Stimulated activated CD4-positive, alpha-beta T cell treated with anti-CD3 and anti-CD28 coated beads, Interleukin-12 subunit alpha, Interleukin-12 subunit beta, amount 100 ng/mL, for 48 hours (primary cell): Measurements from ENCODE around the gene SCP2D1.

Source experiments
- DNase-seq, 3 donors: peaks; one replicate each; pipeline ENCODE4 v3.0.0-alpha.2; 2020; ENCODE audit warnings: low read depth in 2 of 3, low spot score in 1 of 3

The SCP2D1 gene

DNA sequence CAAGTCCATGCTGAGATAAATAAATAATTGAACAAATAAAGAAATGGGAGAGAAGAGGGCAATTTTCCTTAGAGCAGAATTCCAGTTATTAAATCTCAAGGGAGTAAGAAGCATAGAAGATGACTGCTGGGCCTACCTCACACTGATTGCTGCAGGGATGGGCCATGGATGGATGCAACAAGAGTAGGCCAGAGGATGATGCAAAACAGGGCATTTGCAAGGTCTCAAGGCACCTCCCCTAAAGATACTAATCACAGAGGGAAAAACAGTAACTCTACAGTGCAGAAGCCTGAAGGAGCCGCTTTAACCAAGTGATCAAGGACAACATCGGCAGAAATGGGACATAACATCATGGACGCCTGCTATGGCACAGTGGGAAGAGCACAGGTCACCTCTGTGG is 1.7 kb upstream of the SCP2D1 start:
- no peak for DNase-seq

DNA sequence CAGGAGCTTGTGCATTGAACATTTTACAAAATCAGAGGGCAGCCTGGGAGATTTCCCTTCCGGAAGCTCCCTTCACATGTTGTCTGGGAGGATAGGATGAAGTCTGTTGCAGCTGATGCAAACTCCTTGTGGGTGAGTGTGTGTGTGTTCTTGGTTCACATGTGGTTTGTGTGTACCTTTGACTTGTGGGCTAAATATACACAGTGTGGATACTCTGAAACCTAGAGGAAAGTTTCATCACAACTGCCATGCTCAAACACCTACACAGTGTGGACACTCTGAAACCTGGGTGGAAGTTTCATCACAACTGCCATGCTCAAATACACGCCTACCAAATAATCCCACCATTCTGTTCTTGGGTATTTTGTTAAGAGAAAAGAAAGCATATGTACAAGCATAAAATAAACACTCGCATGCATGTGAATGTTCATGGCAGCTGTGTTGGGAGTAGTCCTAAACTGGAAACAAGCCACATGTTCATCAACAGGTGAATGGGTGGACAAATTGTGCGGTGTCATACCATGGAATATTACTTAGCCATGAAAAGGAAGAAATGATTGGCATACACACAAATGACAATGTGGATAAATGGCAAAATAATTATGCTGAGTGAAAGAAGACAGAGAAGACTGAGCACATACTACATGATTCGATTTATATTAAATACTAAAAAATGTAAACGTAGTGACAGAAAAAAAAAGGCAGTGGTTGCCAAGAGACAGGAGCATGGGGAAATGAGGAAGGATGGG is 1.8 kb downstream of the SCP2D1 start:
- no peak for DNase-seq

DNA sequence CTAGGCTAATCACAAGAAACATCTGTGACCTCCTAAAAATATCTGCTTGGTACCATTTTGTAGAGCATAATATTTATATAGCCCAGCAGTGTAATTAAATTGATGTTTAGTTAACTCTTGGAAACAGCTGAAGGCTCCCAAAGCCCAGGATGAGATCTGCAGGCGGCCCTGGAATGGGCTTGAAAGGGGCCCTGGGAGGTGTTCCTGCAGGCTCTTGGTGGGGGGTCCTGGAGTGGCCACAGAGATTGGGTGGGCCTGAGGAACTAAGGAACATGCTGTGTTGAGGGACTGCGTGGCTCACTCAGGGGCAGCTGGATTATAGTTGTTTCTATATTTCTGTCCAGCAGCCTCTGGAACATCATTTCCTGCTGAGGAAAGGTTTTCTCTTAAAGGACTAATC is 9.2 kb downstream of the SCP2D1 start:
- DNase-seq, result no peak

DNA sequence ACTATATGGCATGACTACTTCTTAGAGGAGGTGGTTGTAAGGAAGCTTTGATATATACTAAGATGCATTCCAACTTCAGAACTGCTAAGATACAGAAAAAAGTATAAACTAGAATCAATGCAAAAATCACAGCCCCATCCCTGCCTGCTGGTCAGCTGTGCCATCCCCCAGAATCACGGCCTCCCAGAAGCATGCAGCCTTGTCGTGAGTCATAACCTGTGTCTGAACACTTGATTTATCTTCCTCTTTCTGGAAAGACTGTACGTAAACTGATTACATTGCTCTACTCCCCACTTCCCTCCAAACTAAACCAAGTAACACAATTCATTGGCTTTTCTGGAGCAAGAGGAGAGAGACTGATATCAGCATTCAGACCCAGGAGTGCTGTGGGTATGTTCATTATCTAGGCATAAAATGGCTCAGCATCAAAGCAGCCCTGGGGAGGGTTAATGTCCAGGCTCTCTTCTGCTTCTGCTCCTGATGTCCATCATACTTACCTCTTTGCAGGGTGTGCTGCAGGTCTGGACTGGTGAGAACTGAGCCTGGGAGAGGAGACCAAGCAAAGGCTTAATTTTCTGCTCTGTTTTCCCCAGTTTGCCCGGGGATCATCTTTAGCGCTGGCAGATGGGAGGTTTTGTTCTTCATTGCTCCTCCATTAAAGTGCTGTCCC is 18.4 kb downstream of the SCP2D1 start:
- no peak for DNase-seq

DNA sequence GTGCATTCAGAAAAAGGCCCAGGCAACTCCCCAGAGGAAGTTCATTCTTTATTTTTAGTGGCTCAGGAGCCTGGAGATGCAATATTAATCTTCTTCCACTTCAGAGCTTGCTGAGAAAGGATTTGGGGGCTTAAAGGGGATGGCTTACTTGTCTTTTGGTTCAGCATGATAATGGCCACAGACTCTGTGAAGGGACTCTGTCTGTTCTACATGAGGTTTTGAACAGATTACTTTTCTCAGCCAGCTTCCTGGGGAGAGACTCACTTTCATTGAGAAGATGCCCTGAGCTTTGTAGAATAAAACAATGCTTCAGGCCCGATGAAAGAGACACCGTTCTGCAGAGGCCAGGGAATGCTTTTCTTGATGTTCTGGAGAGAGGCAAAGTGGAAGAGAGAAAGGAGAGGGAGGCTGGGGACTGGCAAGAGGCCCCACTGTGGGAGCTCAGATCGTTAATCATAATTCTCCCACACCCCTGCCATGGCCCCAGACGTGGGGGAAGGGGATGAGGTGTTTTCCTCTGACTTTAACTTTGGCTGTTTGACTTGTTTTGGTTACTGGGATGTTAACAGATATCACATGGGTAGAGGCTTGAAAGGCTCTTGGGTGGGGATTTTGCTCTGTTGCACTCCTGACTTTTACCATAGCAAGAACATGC is 19.1 kb downstream of the SCP2D1 start:
- no peak for DNase-seq

DNA sequence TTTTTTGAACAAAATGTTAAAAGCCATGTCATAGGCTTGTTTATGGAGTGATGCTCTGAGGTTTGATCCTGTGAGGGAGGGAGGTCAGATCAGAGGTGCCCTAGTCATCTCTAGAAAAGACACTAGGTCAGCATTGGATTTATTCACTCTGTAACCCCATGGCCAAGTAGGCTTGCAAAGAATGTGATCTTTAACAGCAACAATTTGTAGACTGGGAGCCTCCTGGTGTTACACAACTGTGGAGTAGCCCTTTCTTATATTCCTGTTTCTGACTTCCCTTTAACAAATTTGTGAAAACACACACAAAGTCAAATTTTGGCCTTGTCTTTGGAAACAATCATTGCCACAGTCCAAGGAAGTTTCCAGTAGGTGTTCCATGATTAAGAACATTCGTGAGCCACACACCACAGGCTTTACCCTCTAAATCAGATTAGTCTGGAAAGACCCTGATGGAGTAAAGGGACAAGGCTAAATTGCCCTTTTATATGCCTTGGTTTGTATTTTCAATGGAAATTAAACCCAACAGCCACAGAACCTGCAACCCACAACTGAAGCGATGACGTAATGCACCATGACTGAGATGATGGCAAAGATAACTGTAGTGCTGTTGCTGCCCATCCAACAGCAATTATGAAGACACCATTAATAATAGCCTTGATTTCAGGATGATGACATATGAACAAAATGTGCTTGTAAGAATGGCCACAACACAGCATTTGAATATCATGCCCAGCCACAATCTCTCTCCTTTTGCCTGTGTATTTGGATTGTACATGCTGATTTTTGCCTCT is 22.1 kb downstream of the SCP2D1 start:
- no peak for DNase-seq

DNA sequence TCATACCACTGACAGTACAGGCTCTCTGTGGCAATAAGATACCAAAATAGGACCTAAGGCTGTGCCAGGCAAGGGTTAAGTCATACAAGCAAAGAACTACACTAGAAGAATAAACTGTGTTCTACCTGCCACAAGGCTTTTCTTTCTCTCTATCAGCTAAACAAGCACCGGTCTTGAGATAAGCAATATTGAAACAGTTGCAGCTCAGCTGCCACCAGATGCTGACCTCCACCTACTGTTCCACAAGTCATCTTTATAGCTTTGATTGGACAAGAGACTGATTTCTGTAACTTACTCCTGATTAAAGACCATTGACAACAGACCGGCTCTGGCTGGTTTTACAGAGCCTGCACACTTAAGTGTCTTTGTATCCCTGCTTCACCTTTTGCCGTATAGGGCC is 24.1 kb downstream of the SCP2D1 start:
- DNase-seq, result no peak

DNA sequence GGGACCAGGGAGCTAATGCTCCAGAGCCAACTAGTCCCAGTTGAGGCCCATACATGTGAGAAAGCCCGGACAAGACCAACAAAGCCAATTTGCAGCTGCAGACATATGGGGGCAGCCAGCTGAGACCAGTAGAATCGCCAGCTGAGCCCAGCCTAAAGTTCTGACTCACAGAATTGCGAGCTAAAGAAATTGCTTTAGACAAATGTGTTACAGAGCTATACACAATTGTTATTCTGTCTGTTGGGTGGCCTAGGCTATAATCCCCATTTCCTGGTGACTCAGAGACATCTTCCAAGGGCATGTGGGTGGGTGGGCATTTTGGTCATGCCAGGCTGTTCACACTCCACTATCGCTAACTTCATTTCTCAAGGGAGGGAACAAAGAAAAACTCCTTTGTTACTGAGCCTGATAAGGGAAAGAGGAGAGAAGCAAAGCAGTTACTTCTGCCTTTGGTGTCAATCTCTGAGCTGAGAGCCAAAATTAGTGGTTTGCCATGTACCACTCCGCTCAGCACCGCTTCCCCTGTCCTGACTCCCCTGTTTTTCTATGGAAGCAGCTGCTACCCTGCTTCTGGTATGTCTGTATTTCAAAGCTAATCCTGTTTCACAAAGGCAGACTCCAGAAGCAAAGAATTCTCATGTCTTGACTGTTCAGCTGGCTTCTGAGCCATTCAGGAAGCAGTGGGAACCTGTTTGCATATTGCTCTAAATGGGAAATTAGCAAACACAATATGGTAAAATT is 26.1 kb downstream of the SCP2D1 start:
- DNase-seq, result no peak

DNA sequence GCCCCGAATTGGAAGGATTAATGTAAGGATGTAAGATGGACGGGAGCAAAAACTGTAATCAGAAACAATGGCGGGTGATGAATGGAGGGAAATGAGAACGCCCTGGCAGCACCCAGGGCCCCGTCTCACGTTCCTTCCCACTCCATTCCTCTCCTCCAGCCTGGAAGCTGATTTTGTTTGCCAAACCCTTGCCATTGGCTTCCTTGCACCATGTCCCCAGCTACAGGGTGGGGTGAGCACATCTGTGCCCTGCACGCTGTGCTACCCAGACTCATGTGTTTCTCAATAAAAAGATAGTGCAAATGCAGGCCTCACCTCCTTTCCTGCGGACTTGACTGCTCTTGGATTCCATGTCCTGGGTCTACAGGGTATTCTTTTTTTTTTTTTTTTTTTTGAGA is 26.7 kb downstream of the SCP2D1 start:
- no peak for DNase-seq

DNA sequence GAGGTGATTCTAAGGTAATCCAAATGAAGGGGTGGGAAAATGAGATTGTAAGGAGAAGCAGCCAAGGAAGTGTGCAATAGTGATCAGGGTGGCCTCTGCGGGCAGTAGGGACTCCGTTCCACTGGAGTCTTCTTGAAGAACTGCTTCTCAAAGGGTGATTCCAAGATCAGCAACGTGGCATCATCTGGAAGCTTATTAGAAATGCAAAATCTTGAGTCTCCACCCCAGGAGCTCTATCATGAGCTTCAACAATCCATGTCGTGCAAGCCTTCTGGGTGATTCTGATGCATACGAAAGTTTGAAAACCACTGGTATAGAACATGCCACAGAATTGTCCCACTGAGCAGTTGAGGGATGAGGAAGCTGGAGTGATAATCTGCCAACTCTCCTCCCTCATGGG is 31.4 kb downstream of the SCP2D1 start:
- DNase-seq, result no peak

DNA sequence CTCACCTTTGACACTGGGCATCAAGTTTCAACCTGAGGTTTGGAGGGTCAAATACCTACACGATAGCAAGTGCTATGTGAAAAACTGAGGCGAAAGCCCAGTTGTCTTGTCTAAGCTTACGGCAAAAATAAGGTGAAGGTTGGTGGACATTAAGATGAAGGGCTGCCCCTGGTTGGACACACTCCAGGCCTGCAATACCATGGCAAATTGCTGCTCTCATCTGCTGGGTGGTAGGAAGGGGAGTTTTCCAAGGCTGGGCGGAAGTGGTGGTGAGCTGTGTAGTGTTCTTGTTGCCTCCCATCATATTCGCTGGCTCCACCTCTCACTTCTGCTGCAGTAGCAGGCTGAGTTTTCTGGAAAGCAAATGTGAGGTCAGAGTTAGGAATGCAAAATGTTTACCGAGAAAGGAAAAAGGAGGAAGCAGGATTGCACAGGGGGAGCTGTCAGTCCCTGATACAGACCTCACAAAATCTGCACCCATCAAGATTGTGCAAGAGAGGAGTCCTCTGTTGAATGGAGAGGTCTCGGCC is 33.7 kb downstream of the SCP2D1 start:
- DNase-seq, result no peak

DNA sequence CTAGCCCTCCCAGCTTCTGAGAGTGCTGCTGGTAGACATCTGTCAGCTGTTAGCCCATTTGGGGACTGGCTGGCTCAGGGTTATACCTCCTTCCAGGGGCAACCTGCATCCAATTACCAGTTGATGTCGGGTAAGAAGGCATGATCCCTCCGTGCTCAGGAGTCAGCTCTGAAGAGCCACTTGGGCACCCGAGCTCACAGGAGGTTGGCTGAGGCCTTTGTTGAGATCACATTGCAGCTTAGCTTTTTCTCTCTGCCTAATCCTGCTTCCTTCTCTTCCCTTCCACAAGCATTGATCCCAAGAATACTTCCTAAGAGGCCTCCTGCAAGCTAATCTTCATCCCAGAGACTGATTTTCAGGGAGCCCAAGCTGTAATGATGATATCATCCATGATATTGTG is 35.5 kb downstream of the SCP2D1 start:
- no peak for DNase-seq

DNA sequence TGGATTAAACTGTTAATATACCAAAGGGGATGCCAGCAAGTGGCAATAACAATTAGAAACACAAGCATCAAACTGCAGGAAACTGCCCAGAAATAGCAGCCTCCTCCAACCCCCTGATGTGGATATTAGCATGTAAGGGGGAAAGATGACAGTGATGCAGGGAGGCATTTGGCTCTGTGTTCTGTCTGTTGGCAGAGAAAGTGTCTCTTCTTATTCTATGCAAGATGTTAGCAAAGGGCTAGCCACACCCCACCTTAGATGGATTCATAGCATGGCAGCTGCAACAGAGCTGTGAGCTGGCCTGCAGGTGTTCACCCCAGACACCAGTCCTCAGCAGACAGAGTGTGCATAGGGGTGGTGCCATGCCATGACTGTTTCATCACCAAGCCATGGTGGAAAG is 38.0 kb downstream of the SCP2D1 start:
- DNase-seq, result no peak

DNA sequence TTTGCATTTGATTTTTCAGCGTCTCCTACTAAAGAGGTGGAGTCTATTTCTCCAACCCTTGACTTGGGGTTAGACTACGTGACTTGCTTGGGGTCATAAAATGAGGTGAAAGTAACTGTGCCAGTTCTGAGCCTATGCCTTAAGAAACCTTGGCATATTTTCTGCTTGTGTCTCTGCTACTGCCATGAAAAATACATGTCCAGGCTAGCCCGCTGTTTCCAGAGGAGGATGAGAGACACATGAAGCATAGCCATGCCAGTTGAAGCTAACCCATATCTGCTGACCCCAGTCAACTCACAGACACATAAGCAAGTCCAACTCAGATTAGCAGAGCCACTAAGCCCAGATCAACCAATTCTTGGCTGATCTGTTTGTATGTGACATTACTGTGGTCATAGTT is 38.7 kb downstream of the SCP2D1 start:
- DNase-seq, result no peak

DNA sequence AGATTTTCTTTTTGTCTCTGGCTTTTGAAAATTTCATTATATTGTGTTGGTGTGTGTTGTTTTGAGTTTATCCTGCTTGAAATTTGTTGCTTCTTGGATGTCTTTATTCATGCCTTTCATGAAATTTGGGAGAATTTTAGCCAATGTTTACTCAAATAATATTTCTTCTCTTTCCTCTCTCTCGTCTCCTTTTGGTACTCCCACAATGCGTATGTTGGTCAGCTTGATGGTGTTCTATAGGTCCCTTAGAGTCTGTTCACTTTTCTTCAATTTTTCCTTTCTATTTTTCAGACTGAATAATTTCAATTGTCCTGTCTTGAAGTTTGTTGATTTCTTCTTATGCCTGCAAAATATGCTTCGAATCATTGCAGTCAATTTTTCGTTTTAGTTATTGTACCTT is 39.6 kb downstream of the SCP2D1 start:
- DNase-seq, result no peak

DNA sequence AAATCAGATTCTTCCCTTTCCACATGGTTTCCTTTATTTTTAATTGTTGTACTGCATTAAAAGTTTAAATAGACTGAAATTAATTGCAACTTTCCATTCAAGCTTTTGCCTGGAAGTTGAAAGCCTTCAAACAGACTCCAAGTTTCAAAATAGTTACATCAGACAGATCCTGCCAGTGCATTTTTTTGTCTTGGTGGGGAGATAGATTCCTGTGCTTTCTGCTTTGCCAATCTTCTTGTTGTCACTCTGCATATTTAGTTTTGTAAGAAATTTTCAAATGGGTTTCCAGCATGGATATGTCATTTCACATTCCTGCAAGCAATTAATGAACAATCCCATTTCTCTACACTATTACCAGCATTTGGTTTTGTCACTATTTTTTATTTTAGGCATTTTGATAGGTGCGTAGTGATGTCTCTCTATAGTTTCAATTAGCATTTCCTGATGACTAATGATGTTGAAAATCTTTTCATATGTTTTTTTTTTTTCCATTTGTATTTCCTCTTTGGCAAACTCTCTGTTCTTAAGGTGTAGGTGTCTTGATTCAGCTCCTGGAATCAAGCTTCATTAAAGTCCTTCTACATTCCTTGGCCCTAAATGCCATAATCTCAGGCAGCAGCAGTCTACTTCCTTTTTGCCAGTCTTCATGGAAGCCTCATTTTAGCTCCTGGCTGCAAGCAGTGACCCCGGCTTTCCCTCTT is 40.5 kb downstream of the SCP2D1 start:
- DNase-seq, result no peak

DNA sequence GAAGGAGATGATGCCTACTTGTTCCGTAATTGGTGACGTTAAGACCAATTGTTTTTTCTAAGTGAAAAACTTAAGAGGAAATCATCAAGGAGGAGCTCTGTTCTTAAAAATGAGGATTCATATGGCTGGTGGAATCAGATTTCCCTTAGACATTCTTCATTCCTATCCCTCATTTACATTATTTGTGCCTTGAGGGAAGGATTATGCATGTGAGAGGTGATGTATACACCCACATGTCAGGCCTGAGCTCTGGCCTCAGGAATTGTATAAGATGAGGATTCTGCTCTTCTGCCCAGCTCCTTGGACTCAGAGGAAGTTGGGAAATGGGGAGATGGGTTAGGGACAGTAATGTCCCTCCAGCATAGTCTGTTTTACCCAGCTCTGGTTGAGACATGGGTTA is 42.3 kb downstream of the SCP2D1 start:
- DNase-seq, result no peak

DNA sequence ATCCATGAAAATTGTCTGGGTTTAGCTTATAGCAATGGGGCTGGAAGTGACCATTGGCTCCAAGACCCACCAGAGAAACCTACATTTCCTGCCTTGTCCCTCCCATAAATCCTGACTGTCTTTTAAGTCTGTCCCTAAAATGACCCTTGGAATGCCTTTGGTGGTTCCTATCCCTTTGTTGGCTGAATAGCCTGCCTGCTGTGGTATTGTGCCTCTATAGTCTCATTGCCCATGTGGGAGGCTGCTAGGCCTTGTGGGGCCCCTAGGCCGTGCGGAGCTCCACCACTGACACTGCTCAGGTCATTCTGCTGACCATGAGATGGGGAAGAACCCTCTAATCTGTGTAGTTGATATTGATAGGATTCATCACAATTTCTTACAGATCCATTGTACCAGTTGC is 43.3 kb downstream of the SCP2D1 start:
- no peak for DNase-seq

DNA sequence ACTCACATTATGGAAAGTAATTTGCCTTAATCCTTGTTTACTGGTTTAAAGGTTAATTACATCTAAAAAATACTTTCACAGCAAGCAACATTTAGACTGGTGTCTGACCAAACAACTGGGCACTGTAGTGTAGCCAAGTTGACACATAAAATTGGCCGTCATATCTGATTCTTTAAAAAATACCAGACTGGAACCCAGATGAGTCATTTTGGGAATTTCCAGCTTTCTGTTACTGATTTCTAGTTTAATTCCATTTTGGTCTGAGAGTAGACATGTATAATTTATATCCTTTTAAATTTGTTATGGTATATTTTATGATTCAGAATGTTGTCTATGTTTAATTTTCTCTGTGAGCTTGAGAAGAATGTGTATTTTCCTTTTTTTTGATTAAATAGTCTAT is 44.1 kb downstream of the SCP2D1 start:
- DNase-seq, result no peak

DNA sequence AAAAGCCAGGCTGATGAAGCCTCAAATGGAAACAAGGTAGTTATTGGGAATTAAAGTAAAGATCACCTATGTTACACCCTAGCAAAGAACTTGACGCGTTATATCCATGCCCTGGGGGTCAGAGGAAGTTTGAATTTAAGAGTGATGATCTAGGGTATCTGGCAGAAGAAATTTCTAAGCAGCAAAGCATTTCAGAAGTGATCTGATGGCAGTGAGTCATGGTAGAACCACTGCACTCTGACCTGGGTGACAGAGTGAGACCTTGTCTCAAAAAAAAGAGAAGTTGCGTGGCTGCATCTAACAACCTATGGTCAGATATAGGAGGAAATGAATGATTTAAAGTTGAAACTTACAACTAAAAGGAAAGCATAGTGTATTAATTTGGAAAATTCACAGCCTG is 45.2 kb downstream of the SCP2D1 start:
- DNase-seq, result no peak
